Measurements from ENCODE around the gene CSK.
A peak's percentile ranks its signal among the peaks of the same experiment; 100 is the strongest.
"Not testable (repeated sequence)": the region's sequence is repeated elsewhere in the genome, so short reads cannot be mapped to it uniquely, and the experiment has no call there.

CSK gene

GRCh38 chr15:74773329-74773728 lies 8.6 kb upstream of the CSK start:
- DNase-seq, result no peak

GRCh38 chr15:74773731-74774252 lies 8.1 kb upstream of the CSK start:
- no peak for DNase-seq

GRCh38 chr15:74775132-74775562 lies 6.7 kb upstream of the CSK start:
- DNase-seq, result no peak

GRCh38 chr15:74775894-74776293 lies 6.0 kb upstream of the CSK start:
- DNase-seq, result no peak

- DNase-seq, result no peak
Measured at GRCh38 chr15:74776821-74777768, 4.8 kb upstream of the CSK start.

- no peak for DNase-seq
Measured at GRCh38 chr15:74777769-74778598, 3.9 kb upstream of the CSK start.

- DNase-seq, result no peak
Measured at GRCh38 chr15:74778599-74778970, 3.3 kb upstream of the CSK start.

- no peak for DNase-seq
Measured at GRCh38 chr15:74779162-74779648, 2.7 kb upstream of the CSK start.

- DNase-seq, result no peak
Measured at GRCh38 chr15:74780523-74781430, 1.1 kb upstream of the CSK start.

GRCh38 chr15:74782259-74783071 lies 585 bp downstream of the CSK start:
- peak; percentile 53 for DNase-seq

GRCh38 chr15:74783072-74783807 lies 1.4 kb downstream of the CSK start:
- peak; percentile 53 for DNase-seq

- DNase-seq, result no peak
Measured at GRCh38 chr15:74783808-74784175, 1.9 kb downstream of the CSK start.

- DNase-seq, result no peak
Measured at GRCh38 chr15:74784426-74785193, 2.7 kb downstream of the CSK start.

GRCh38 chr15:74785194-74786032 lies 3.5 kb downstream of the CSK start:
- no peak for DNase-seq

- DNase-seq, result not testable (repeated sequence)
Measured at GRCh38 chr15:74786081-74786480, 4.2 kb downstream of the CSK start.

GRCh38 chr15:74786551-74787165 lies 4.8 kb downstream of the CSK start:
- no peak for DNase-seq

- peak; percentile 75 for DNase-seq
Measured at GRCh38 chr15:74787251-74788041, 5.6 kb downstream of the CSK start.
